Spleen (tissue), 11 donors: ENCODE results near the gene MON2. TPM values are rescaled to one million over a fixed set of nuclear protein-coding genes. Genes with fewer than 3 reads are reported as not detected.

Source experiments
- DNase-seq: peaks from one replicate; pipeline ENCODE4 v3.0.0-alpha.2; 2020
- H3K27ac ChIP-seq, 8 donors: fragments of 200-600 bp; sonication (generic) in 7 of 8; 1 replicate in 4 of 8; 2 replicates in 4 of 8; pipeline versions ENCODE4 v1.5.0 to v1.8.0; 2016 to 2021; ENCODE audit warnings: inconsistent platforms in 4 of 8, mild to moderate bottlenecking in 4 of 8, moderate library complexity in 1 of 8
- H3K27me3 ChIP-seq, 7 donors: fragments of 200-600 bp; sonication (generic) in 6 of 7; replicated peaks in 1 of 7; 1 replicate in 4 of 7; 2 replicates in 3 of 7; pipeline versions ENCODE4 v1.5.0 to v1.8.0; 2016 to 2021; ENCODE audit warnings: inconsistent platforms in 3 of 7, mild to moderate bottlenecking in 1 of 7
- H3K36me3 ChIP-seq, 6 donors: fragments of 200-600 bp; sonication (generic) in 5 of 6; 1 replicate in 4 of 6; 2 replicates in 2 of 6; pipeline versions ENCODE4 v1.5.0 to v1.8.0; 2016 to 2021; ENCODE audit warnings: inconsistent platforms in 2 of 6
- H3K4me1 ChIP-seq, 6 donors: fragments of 200-600 bp; sonication (generic) in 5 of 6; 1 replicate in 3 of 6; 2 replicates in 3 of 6; pipeline versions ENCODE4 v1.5.0 to v1.8.0; 2016 to 2021; ENCODE audit warnings: inconsistent platforms in 3 of 6
- H3K4me3 ChIP-seq, 8 donors: fragments of 200-600 bp; sonication (generic) in 7 of 8; 1 replicate in 4 of 8; 2 replicates in 4 of 8; pipeline versions ENCODE4 v1.5.0 to v1.8.0; 2016 to 2021; ENCODE audit warnings: inconsistent platforms in 4 of 8, mild to moderate bottlenecking in 4 of 8, moderate library complexity in 2 of 8
- H3K9me3 ChIP-seq, 8 donors: fragments of 200-600 bp; sonication (generic) in 7 of 8; 1 replicate in 4 of 8; 2 replicates in 4 of 8; pipeline versions ENCODE4 v1.5.0 to v1.8.0; 2016 to 2021; ENCODE audit warnings: inconsistent platforms in 4 of 8
- CTCF ChIP-seq, 11 experiments: fragments of 200-600 bp in 7 of 11; fragments of 450-650 bp in 4 of 11; sonication (generic) in 4 of 11; IDR thresholded peaks in 8 of 11; conservative IDR thresholded peaks in 3 of 11; 1 replicate in 7 of 11; 2 replicates in 4 of 11; pipeline versions ENCODE4 v1.4.0 to v1.8.0; 2016 to 2021; ENCODE audit warnings: antibody characterized with exemption in 11 of 11, inconsistent platforms in 4 of 11, mild to moderate bottlenecking in 1 of 11
- POLR2A ChIP-seq, 3 donors: fragments of 450-650 bp; IDR thresholded peaks; one replicate each; pipeline ENCODE4 v1.5.1; 2017; ENCODE audit warnings: antibody characterized with exemption in 3 of 3, mild to moderate bottlenecking in 1 of 3
- POLR2AphosphoS5 ChIP-seq, 3 donors: sonication (generic); formaldehyde crosslinking; IDR thresholded peaks; one replicate each; pipeline ENCODE4 v1.5.1; 2017; ENCODE audit warnings: antibody characterized with exemption in 3 of 3
- WGBS, 5 donors: extraction: QIAGEN DNeasy Blood & Tissue Kit in 3 of 5; methylation state at CpG; one replicate each; pipeline versions ENCODE4 v1.1.5 to v1.1.7; 2013 to 2018; 5-methylcytosine and 5-hydroxymethylcytosine counted together
- intact Hi-C: fragments of 100-400 bp; cut with DNase I; formaldehyde crosslinking; loops from one replicate; pipeline ENCODE4 v1.15.0; 2023; ENCODE audit warnings: low total_unique reads
- polyA plus RNA-seq, 3 donors: library from polyadenylated mRNA; stranded (reverse); fragments of 200-250 nt; gene quantifications; one replicate each; pipeline ENCODE4 v1.2.1, GENCODE V29; 2013
- total RNA-seq, 7 donors: library from RNA; depleted of rRNA in 3 of 7; stranded (reverse); fragments of >200 nt in 3 of 7; fragmentation: NEBNext Ultra II Directional in 4 of 7; extraction: Animal tissue kit (Norgen Biotek cat#: 25700) in 4 of 7; gene quantifications; one replicate each; pipeline versions ENCODE4 v1.1.0 to v1.2.1, GENCODE V29; 2016 to 2021
- donor health status: healthy with polysubstance abuse.
- donor health status: DM: no; HTN: no; CAD: no; lungs with moderate emphysema.
- donor health status: DM: no; HTN: no; CAD: no.
- donor health status: Bipolar disorder and iron deficiency.
- donor health status: healthy.
- donor health status: DM: no; HTN: no; CAD: no.
- donor health status: DM: yes; HTN: yes; CAD: no.

MON2 gene
- total and polyA plus RNA-seq, 10 donors, result 10.8 to 181 (median 82.0) TPM

GRCh38 chr12:62582065-62582366, 115.4 kb downstream of the MON2 start:
- WGBS, 5 donors, result 28 to 50% (median 44%) methylated on average over 2 of the region's 2 CpGs
- H3K27ac ChIP-seq, result no peak overlapping the region
- intact Hi-C loops, result loop anchor here (5.0 kb wide), 2 partner anchors 145 to 215 kb away; no protein-coding TSS in a partner anchor

GRCh38 chr12:62584619-62585018, 118.0 kb downstream of the MON2 start:
- 86 to 92% (median 88%) methylated on average over 4 of the region's 4 CpGs for WGBS, 5 donors
- intact Hi-C loops, result loop anchor here (5.0 kb wide), 2 partner anchors 147 to 213 kb away; no protein-coding TSS in a partner anchor

More at GRCh38 chr12:62582065-62582366, 115.4 kb downstream of the MON2 start:
- Histone ChIP-seq H3K4me3 (no peak overlapping the region), H3K27me3 (no peaks in the 10 kb centered on the region), H3K36me3 (peaks cover 0 to 74% (median 12%) of the 10 kb centered on the region in 6 donors), H3K9me3 (no peaks in the 10 kb centered on the region), H3K4me1 (no peaks in the 10 kb centered on the region)
- TF ChIP-seq POLR2A (IDR thresholded peaks at IDR 0.05) (no peak), CTCF (IDR thresholded peaks at IDR 0.05 in 8 of 11, conservative IDR thresholded peaks at IDR 0.05 in 3 of 11) (no peak), POLR2AphosphoS5 (IDR thresholded peaks at IDR 0.05) (no peak)
- DNase-seq, result no peak

GRCh38 chr12:62586850-62587249, 120.2 kb downstream of the MON2 start:
- H3K9me3 ChIP-seq, result no peaks in the 10 kb centered on the region
- intact Hi-C loops, result no loop called here
- H3K27me3 ChIP-seq, result no peaks in the 10 kb centered on the region
- WGBS, 5 donors, result 90 to 99% (median 96%) methylated on average over 2 of the region's 2 CpGs
- no peak overlapping the region for H3K4me3 ChIP-seq
- peaks cover 0 to 84% (median 18%) of the 10 kb centered on the region in 6 donors for H3K36me3 ChIP-seq
- H3K4me1 ChIP-seq, result no peaks in the 10 kb centered on the region
- H3K27ac ChIP-seq, result no peak overlapping the region
- TF ChIP-seq POLR2AphosphoS5 (IDR thresholded peaks at IDR 0.05) (no peak), CTCF (IDR thresholded peaks at IDR 0.05 in 8 of 11, conservative IDR thresholded peaks at IDR 0.05 in 3 of 11) (no peak), POLR2A (IDR thresholded peaks at IDR 0.05) (no peak)
- no peak for DNase-seq

More at GRCh38 chr12:62584619-62585018, 118.0 kb downstream of the MON2 start:
- Histone ChIP-seq H3K9me3 (no peaks in the 10 kb centered on the region), H3K27ac (no peak overlapping the region), H3K4me3 (no peak overlapping the region), H3K27me3 (no peaks in the 10 kb centered on the region), H3K4me1 (no peaks in the 10 kb centered on the region), H3K36me3 (peaks cover 0 to 76% (median 23%) of the 10 kb centered on the region in 6 donors)
- no peak for DNase-seq
- TF ChIP-seq CTCF (IDR thresholded peaks at IDR 0.05 in 8 of 11, conservative IDR thresholded peaks at IDR 0.05 in 3 of 11) (no peak), POLR2AphosphoS5 (IDR thresholded peaks at IDR 0.05) (no peak), POLR2A (IDR thresholded peaks at IDR 0.05) (no peak)

GRCh38 chr12:62588916-62589315, 122.3 kb downstream of the MON2 start:
- no peaks in the 10 kb centered on the region for H3K9me3 ChIP-seq
- no peak overlapping the region for H3K27ac ChIP-seq
- no peak for TF ChIP-seq CTCF (IDR thresholded peaks at IDR 0.05 in 8 of 11, conservative IDR thresholded peaks at IDR 0.05 in 3 of 11)
- no peak for TF ChIP-seq POLR2AphosphoS5 (IDR thresholded peaks at IDR 0.05)
- TF ChIP-seq POLR2A (IDR thresholded peaks at IDR 0.05), result no peak
- no peak overlapping the region for H3K4me3 ChIP-seq
- intact Hi-C loops, result no loop called here
- 92 to 100% (median 96%) methylated on average over 1 of the region's 1 CpG for WGBS, 5 donors
- H3K36me3 ChIP-seq, result peaks cover 0 to 96% (median 21%) of the 10 kb centered on the region in 6 donors
- no peaks in the 10 kb centered on the region for H3K27me3 ChIP-seq
- H3K4me1 ChIP-seq, result no peaks in the 10 kb centered on the region
- no peak for DNase-seq
